Suppressor macrophage treated with lipopolysaccharide for 1 hour (primary cell): ENCODE measurements around the gene LETM1.

Experiments
- DNase-seq, 3 donors: peaks; one replicate each; pipeline ENCODE4 v3.0.0-alpha.2; 2020 to 2022

Gene LETM1

GRCh38 chr4:1792832-1793495 is 63.0 kb downstream of the LETM1 start, which contains the start of gene FGFR3:
FGFR3 (plus strand) TSS chr4:1793293; CDS start chr4:1793935, 642 bp downstream.
- DNase-seq = peak; percentile 59 to 91 (median 74)

GRCh38 chr4:1792158-1792831 is 63.7 kb downstream of the LETM1 start:
- DNase-seq = no peak

- DNase-seq = no peak
Measured at GRCh38 chr4:1790005-1790404, 66.0 kb downstream of the LETM1 start.

DNA sequence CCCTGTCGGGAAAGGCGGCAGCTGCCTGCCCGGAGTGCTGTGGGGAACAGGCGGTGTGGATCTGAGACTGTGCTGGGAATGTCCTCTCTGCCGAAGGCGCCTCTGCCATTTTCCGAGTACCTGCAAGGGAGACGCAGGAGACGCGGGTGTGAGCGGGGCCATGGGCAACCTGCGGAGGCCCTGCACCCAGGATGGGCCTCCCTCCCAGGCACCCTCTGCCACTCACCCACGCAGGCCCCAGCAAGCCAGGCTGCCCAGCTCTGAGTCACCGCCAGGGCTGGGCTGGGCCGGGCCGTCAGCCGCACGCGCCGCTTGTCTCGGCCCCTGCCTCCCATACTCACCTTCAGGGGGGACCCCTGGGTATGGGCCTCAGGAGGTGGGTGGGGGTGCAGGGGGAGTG is 66.4 kb downstream of the LETM1 start:
- no peak for DNase-seq

GRCh38 chr4:1788254-1788973 is 67.5 kb downstream of the LETM1 start:
- no peak for DNase-seq

DNA sequence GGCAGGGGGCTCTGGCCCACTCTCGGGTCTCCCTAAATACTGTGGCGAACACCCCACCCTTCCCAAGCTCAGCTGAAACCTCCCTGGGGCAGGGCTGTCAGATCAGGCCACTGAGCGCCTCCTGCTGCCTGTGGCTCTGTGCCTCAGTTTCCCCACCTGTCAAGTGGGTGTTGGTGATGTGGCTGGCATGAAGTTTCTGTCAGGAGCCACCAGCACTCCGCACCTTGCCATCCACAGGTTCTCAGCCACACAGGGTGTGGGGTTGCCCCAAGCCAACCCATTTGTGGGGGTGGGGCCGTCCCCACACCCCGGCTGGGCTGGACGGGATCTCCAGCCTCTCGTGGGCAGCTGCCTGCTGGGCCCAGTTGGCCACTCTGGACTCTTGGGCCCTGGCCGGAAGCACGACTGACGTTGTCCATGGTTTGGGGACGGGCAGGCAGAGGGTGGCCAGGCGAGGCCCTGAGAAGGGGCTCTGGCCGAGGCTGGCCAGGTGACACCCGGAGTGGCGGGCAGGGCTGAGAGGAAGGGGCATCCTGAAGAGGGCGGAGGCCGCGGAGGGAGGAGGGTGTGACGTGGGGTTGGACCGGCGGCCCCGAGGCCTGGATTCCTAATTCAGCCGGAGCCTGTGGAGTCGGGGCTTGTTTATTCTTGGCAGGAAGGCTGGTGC is 68.4 kb downstream of the LETM1 start:
- DNase-seq = no peak

DNA sequence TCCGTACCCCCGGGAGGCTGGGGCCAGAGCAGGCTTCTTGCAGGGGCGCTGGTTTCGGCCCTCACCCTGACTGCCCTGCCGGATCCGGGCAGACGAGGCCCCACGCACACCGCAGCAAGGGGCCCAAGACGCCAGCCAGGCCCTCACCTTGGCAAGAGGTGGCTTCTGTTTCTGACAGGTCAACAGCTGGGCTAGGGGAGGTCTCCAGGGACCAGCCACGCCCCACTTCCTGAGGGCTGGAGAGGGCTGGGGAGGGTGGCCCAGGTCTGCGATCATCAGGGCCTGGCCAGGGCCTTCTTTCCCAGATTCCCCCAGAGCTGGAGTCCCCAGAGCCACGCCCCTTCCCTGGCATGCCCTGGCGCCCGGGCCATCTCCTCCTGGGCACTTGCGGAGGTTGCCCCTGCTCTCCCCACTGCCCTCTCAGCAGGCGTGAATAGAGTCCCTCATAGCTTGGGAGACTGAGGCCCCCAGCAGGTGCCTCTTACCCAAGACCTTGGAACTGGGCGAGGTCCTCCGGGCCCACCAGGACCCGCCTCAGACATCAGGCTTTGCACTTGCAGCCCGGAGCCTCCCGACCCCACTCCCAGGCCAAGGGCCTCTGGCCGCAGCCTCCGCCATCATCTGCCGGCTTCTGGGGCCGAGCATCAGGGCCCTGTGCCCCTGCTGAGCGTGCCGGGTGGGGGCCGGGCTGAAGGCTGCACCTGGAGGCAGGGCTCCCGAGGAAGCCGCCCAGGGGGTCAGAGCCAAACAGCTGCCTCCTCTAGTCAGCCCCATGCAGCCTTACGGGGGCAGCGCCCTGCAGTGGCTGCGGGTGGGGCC is 69.2 kb downstream of the LETM1 start:
- no peak for DNase-seq

- DNase-seq = no peak
Measured at GRCh38 chr4:1785592-1785991, 70.4 kb downstream of the LETM1 start.

- no peak for DNase-seq
Measured at GRCh38 chr4:1784789-1785591, 71.0 kb downstream of the LETM1 start.

- DNase-seq = no peak
Measured at GRCh38 chr4:1784395-1784788, 71.6 kb downstream of the LETM1 start.

DNA sequence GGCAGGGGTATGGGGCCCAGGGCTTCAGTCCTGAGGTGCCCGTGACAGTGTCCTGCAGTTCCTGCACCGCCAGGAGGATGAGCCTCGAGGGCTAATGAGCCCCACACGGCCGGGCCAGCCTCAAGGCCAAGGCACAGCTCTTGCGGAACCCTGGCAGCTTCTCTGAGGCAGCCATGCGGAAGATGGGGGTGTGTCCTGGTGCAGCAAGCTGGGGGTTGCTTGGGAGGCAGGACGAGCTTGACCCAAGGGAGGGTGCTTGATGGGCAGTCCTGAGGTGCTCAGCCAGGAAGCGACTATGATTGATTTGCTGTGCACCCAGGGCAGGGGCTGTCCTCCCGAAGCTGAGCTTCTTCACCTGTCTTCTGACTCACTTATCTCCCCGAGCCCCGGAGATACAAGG is 72.0 kb downstream of the LETM1 start:
- DNase-seq = no peak

- DNase-seq = no peak
Measured at GRCh38 chr4:1783015-1783414, 72.9 kb downstream of the LETM1 start.

GRCh38 chr4:1780435-1780834 is 75.5 kb downstream of the LETM1 start:
- no peak for DNase-seq

DNA sequence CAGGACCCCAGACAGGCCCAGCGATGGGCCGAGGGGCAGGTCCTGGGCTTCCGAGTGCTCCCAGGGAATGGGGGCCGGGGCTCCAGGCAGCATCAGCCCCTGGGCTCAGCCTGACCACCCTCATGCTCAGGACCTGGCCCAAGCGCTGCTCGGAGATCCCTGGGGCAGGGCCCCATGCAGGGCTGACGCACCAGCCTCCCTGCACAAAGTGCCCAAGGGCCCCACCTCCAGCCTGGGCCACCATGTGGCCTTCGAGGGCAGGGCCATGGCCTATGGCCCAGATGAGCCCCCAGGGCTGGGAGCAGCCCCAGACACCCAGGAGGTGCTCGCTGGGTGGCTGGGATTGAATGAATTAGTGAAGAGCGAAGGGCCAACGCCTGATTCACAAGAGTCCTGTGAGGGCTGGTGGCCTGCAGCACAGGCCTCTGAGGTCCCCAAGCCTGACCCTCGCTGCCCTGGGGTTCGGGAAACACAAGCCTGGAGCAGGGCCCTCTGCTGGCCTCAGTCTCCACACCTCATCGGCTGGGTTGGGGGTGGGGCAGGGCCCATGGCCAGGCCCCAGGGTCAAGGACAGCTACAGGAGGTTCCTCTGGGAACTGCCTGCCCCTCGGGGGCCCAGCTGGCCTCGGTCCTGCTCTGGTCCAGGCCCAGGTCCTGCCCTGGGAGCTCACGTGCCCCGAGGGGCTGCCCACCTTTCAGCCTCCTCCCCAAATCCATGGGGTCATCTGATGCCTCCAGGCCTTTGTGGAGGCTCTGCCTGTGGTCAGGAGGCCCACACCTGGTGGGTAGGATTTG is 76.2 kb downstream of the LETM1 start:
- no peak for DNase-seq

- no peak for DNase-seq
Measured at GRCh38 chr4:1778642-1779392, 77.1 kb downstream of the LETM1 start.

- DNase-seq = no peak
Measured at GRCh38 chr4:1777822-1778641, 77.9 kb downstream of the LETM1 start.

- no peak for DNase-seq
Measured at GRCh38 chr4:1776521-1777161, 79.3 kb downstream of the LETM1 start.

GRCh38 chr4:1775731-1776500 is 80.0 kb downstream of the LETM1 start:
- DNase-seq = no peak
